K562 (cell line): ENCODE measurements around the gene HHEX. TPM values are rescaled to one million over a fixed set of nuclear protein-coding genes. Genes with fewer than 3 reads are reported as not detected.

Experiments used
- BRD4 ChIP-seq: fragments of 200-600 bp; sonication (generic); IDR thresholded peaks from 2 replicates; pipeline ENCODE4 v1.6.1; 2017; ENCODE audit warnings: inconsistent platforms
- CHCHD3 ChIP-seq: fragments of 250-450 bp; sonication (Bioruptor Pico); IDR thresholded peaks from 2 replicates; pipeline ENCODE4 v2.1.2; 2022; ENCODE audit warnings: mild to moderate bottlenecking
- ERF ChIP-seq: fragments of 450-650 bp; formaldehyde crosslinking; IDR thresholded peaks from 2 replicates; pipeline ENCODE4 v1.4.0; 2020; ENCODE audit warnings: mild to moderate bottlenecking, mixed read lengths
- GATAD2B ChIP-seq: fragments of 450-650 bp; IDR thresholded peaks from 2 replicates; pipeline ENCODE4 v1.6.1; 2017; ENCODE audit warnings: mild to moderate bottlenecking, borderline replicate concordance
- JUN ChIP-seq, 2 experiments: sonication (generic) in 1 of 2; formaldehyde crosslinking in 1 of 2; IDR thresholded peaks; 2 replicates each; pipeline versions ENCODE4 v1.6.1 to v1.8.0; 2012 to 2022; ENCODE audit warnings: borderline replicate concordance in 2 of 2, mild to moderate bottlenecking in 2 of 2, improper control_type of control experiment in 1 of 2, low read depth in 1 of 2, low read length in 1 of 2, missing genetic modification reagents in 1 of 2
- KDM5B ChIP-seq: fragments of 200-600 bp; sonication (generic); IDR thresholded peaks from 2 replicates; pipeline ENCODE4 v1.6.1; 2012; ENCODE audit warnings: low read depth, mild to moderate bottlenecking, moderate library complexity, low read length, control low read depth, inconsistent platforms; ENCODE audit not compliant: insufficient replicate concordance
- MYBL2 ChIP-seq, 2 experiments: fragments of 450-650 bp in 1 of 2; sonication (generic) in 1 of 2; formaldehyde crosslinking in 1 of 2; IDR thresholded peaks; 2 replicates each; pipeline versions ENCODE4 v1.6.1 to v1.8.1; 2017 to 2022; ENCODE audit warnings: borderline replicate concordance in 1 of 2, inconsistent platforms in 1 of 2, low read depth in 1 of 2, mild to moderate bottlenecking in 1 of 2, missing genetic modification reagents in 1 of 2, moderate library complexity in 1 of 2
- NCOA4 ChIP-seq: fragments of 450-650 bp; IDR thresholded peaks from 2 replicates; pipeline ENCODE4 v1.6.1; 2018; ENCODE audit warnings: mild to moderate bottlenecking; ENCODE audit not compliant: partially characterized antibody
- NONO ChIP-seq, 2 experiments: fragments of 200-400 bp in 1 of 2; fragments of 450-650 bp in 1 of 2; formaldehyde crosslinking in 1 of 2; IDR thresholded peaks; 2 replicates each; pipeline ENCODE4 v1.6.1; 2017; ENCODE audit warnings: low read depth in 2 of 2, mild to moderate bottlenecking in 2 of 2, moderate library complexity in 2 of 2, low read length in 1 of 2
- POLR2A ChIP-seq: fragments of 450-650 bp; conservative IDR thresholded peaks from 2 replicates; pipeline ENCODE4 v1.6.1; 2016
- POLR2H ChIP-seq: IDR thresholded peaks from 2 replicates; pipeline ENCODE4 v1.6.1; 2016; ENCODE audit warnings: missing genetic modification characterization, low read depth, mild to moderate bottlenecking, control low read depth, missing compliant biosample characterization, moderate library complexity
- RBM22 ChIP-seq: fragments of 200-400 bp; formaldehyde crosslinking; IDR thresholded peaks from 2 replicates; pipeline ENCODE4 v1.6.1; 2018; ENCODE audit warnings: low read length, low read depth; ENCODE audit not compliant: poor library complexity, severe bottlenecking
- TAF1 ChIP-seq: IDR thresholded peaks from 2 replicates; pipeline ENCODE4 v1.6.1; 2011; ENCODE audit warnings: mild to moderate bottlenecking, low read length, moderate library complexity; ENCODE audit not compliant: insufficient read depth, control insufficient read depth, severe bottlenecking; ENCODE audit errors: extremely low read depth
- WHSC1 ChIP-seq: IDR thresholded peaks from one replicate; pipeline ENCODE4 v1.6.1; 2012; ENCODE audit warnings: low read length, control low read depth, inconsistent platforms
- YY1 ChIP-seq, 3 experiments: IDR thresholded peaks; 2 replicates each; pipeline ENCODE4 v1.6.1; 2011; ENCODE audit warnings: low read length in 2 of 3, mild to moderate bottlenecking in 2 of 3, moderate library complexity in 2 of 3, borderline replicate concordance in 1 of 3, control low read depth in 1 of 3, low read depth in 1 of 3; ENCODE audit not compliant: insufficient read depth in 3 of 3, insufficient replicate concordance in 2 of 3, control insufficient read depth in 1 of 3, insufficient read length in 1 of 3; ENCODE audit errors: extremely low read depth in 1 of 3
- ZBTB7A ChIP-seq: IDR thresholded peaks from 2 replicates; pipeline ENCODE4 v1.6.1; 2011; ENCODE audit warnings: low read depth, mild to moderate bottlenecking, low read length, moderate library complexity, borderline replicate concordance; ENCODE audit not compliant: control insufficient read depth
- ZNF395 ChIP-seq: fragments of 200-800 bp; sonication (Bioruptor generic); IDR thresholded peaks from 2 replicates; pipeline ENCODE4 v1.6.1; 2017; ENCODE audit warnings: missing genetic modification characterization, missing compliant biosample characterization
- polyA plus RNA-seq, 8 experiments: library from polyadenylated mRNA; depleted of rRNA in 4 of 8; stranded (reverse) in 5 of 8; unstranded in 3 of 8; fragments of >200 nt; fragmentation: Nextera tagmentation in 2 of 8; fragmentation: Illumina TruSeq in 1 of 8; extraction: Ambion mirVana in 2 of 8; extraction: Trizol in 1 of 8; gene quantifications; 2 replicates each; pipeline versions ENCODE4 v1.2.1 to v1.2.3, GENCODE V29; 2011 to 2014; ENCODE audit warnings: inconsistent platforms in 1 of 8, missing spikeins in 1 of 8
- total RNA-seq, 7 experiments: library from RNA; depleted of rRNA in 6 of 7; stranded (reverse); fragments of >200 nt in 6 of 7; fragmentation: Illumina TruSeq in 2 of 7; extraction: Trizol in 2 of 7; gene quantifications; 2 replicates each; pipeline versions ENCODE4 v1.2.1 to v1.2.3, GENCODE V29; 2011 to 2021; ENCODE audit warnings: low replicate concordance in 1 of 7
- TF ChIP-seq, protein P1 (sequence below): fragments of 200-800 bp; sonication (Bioruptor generic); IDR thresholded peaks from 2 replicates; pipeline ENCODE4 v1.6.1; 2017; ENCODE audit warnings: missing genetic modification characterization, missing compliant biosample characterization
- TF ChIP-seq, protein P2 (sequence below), 2 experiments: IDR thresholded peaks; 2 replicates each; pipeline ENCODE4 v1.6.1; 2011; ENCODE audit warnings: borderline replicate concordance in 1 of 2, control low read depth in 1 of 2, low read depth in 1 of 2, low read length in 1 of 2, mild to moderate bottlenecking in 1 of 2, mixed read lengths in 1 of 2, moderate library complexity in 1 of 2; ENCODE audit not compliant: insufficient read depth in 1 of 2, insufficient read length in 1 of 2, poor library complexity in 1 of 2, severe bottlenecking in 1 of 2; ENCODE audit errors: extremely low read depth in 1 of 2
- TF ChIP-seq, protein P3 (sequence below), 2 experiments: fragments of 450-650 bp in 1 of 2; sonication (generic) in 1 of 2; formaldehyde crosslinking; conservative IDR thresholded peaks; 2 replicates each; pipeline versions ENCODE4 v1.4.0 to v1.8.1; 2020 to 2022; ENCODE audit warnings: mild to moderate bottlenecking in 1 of 2, missing genetic modification reagents in 1 of 2

The HHEX gene
- total and polyA plus RNA-seq, 9 of the 15 experiments (the other 6 are each of a cell fraction or from before 2014, with no cell fraction given), result 37.2 to 133 (median 80.2) TPM

- TF ChIP-seq BRD4 (no peak), NCOA4 (no peak), MYBL2 (IDR thresholded peaks at IDR 0.05; ENCODE audit: low read depth) (no peak), MYBL2 (CRISPR knock-in tag; IDR thresholded peaks at IDR 0.05; ENCODE audit: borderline replicate concordance) (no peak), POLR2A (peak; percentile 64; the same call in 1 of the 2 replicates), WHSC1 (no peak), GATAD2B (peak; percentile 48; the same call in 1 of the 2 replicates), RBM22 (no peak), ZNF395 (CRISPR knock-in tag) (0 out of 2 replicates have a peak, but pooled peaks have one; percentile 59), YY1 (IDR thresholded peaks at IDR 0.05; ENCODE audit: borderline replicate concordance in 1 of 3, control insufficient read depth in 1 of 3, extremely low read depth in 1 of 3, insufficient read depth in 3 of 3, insufficient read length in 1 of 3, insufficient replicate concordance in 2 of 3, low read depth in 1 of 3, low read length in 2 of 3) (peak in 2 of 3 experiments; percentile 43 to 61), KDM5B (peak; percentile 84), CHCHD3 (CRISPR knock-in tag) (no peak), NONO (IDR thresholded peaks at IDR 0.05; ENCODE audit: low read depth in 2 of 2, low read length in 1 of 2) (peak; percentile 57 to 79; a peak in 2 of 4 replicates), ZBTB7A (peak; percentile 68; the same call in 1 of the 2 replicates), POLR2H (tag) (peak; percentile 83), ERF (no peak), TAF1 (peak; percentile 65), JUN (IDR thresholded peaks at IDR 0.05; ENCODE audit: borderline replicate concordance, low read depth, low read length) (no peak), JUN (CRISPR knock-in tag; IDR thresholded peaks at IDR 0.05; ENCODE audit: borderline replicate concordance) (no peak)
- TF ChIP-seq, protein P1, sequence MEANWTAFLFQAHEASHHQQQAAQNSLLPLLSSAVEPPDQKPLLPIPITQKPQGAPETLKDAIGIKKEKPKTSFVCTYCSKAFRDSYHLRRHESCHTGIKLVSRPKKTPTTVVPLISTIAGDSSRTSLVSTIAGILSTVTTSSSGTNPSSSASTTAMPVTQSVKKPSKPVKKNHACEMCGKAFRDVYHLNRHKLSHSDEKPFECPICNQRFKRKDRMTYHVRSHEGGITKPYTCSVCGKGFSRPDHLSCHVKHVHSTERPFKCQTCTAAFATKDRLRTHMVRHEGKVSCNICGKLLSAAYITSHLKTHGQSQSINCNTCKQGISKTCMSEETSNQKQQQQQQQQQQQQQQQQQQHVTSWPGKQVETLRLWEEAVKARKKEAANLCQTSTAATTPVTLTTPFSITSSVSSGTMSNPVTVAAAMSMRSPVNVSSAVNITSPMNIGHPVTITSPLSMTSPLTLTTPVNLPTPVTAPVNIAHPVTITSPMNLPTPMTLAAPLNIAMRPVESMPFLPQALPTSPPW (CRISPR knock-in tag), result peak; percentile 74
- TF ChIP-seq, protein P2, sequence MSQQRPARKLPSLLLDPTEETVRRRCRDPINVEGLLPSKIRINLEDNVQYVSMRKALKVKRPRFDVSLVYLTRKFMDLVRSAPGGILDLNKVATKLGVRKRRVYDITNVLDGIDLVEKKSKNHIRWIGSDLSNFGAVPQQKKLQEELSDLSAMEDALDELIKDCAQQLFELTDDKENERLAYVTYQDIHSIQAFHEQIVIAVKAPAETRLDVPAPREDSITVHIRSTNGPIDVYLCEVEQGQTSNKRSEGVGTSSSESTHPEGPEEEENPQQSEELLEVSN (IDR thresholded peaks at IDR 0.05; ENCODE audit: borderline replicate concordance in 1 of 2, extremely low read depth in 1 of 2, insufficient read depth in 1 of 2, insufficient read length in 1 of 2, low read depth in 1 of 2, low read length in 1 of 2, poor library complexity in 1 of 2, severe bottlenecking in 1 of 2), result peak in 1 of 2 experiments; percentile 60
- TF ChIP-seq, protein P3, sequence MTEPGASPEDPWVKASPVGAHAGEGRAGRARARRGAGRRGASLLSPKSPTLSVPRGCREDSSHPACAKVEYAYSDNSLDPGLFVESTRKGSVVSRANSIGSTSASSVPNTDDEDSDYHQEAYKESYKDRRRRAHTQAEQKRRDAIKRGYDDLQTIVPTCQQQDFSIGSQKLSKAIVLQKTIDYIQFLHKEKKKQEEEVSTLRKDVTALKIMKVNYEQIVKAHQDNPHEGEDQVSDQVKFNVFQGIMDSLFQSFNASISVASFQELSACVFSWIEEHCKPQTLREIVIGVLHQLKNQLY (CRISPR knock-in tag; conservative IDR thresholded peaks at IDR 0.05), result no peak
Observed at GRCh38 chr10:92689663-92690210, at the start of gene HHEX (continued).
